GM12872 (cell line): ENCODE data around the gene CD84.

Experiments used
- TF ChIP-seq, protein P1 (sequence below): IDR thresholded peaks from 3 replicates; pipeline ENCODE4 v1.5.1; 2011; ENCODE audit warnings: low read depth, mild to moderate bottlenecking, low read length, moderate library complexity; ENCODE audit not compliant: insufficient read depth

CD84 gene

DNA sequence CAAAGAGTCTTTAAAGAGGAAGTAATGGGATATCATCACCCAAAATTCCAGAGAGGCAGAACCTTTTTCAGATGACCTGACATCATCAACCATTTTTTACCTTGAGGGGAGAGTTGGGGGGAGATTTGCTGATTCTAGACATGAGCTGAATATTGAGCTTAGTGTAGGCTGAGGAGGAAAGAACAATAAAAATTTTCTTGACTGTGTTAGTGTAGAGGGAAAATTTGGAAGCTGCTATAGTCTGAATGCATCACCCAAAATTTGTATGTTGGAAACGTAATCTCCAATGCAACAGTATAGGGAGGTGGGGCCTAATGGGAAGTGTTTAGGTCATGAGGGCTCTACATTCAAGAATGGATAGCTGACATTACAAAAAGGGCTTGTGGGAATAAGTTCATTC, 17.8 kb upstream of the CD84 start:
- TF ChIP-seq, protein P1, sequence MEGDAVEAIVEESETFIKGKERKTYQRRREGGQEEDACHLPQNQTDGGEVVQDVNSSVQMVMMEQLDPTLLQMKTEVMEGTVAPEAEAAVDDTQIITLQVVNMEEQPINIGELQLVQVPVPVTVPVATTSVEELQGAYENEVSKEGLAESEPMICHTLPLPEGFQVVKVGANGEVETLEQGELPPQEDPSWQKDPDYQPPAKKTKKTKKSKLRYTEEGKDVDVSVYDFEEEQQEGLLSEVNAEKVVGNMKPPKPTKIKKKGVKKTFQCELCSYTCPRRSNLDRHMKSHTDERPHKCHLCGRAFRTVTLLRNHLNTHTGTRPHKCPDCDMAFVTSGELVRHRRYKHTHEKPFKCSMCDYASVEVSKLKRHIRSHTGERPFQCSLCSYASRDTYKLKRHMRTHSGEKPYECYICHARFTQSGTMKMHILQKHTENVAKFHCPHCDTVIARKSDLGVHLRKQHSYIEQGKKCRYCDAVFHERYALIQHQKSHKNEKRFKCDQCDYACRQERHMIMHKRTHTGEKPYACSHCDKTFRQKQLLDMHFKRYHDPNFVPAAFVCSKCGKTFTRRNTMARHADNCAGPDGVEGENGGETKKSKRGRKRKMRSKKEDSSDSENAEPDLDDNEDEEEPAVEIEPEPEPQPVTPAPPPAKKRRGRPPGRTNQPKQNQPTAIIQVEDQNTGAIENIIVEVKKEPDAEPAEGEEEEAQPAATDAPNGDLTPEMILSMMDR: no peak

DNA sequence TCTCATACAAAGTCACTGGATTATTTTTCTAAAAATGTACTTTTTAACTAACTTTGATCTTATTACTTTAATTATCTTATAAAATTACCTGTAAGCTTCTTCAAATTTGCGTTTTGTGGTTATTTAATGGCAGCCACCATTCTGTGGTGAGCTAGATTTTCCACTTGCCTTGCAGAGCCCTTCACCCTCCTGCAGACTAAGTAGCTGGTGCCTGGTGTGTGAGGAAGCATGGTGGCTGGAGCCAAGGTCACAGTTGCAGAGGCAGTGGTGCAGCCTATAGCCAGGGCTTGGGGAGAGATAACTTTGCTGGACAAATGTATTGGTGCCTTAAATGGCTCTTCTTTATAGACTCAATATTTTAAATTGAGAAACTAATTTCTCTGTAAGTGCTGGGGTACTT, 11.2 kb upstream of the CD84 start:
- TF ChIP-seq, protein P1: no peak

DNA sequence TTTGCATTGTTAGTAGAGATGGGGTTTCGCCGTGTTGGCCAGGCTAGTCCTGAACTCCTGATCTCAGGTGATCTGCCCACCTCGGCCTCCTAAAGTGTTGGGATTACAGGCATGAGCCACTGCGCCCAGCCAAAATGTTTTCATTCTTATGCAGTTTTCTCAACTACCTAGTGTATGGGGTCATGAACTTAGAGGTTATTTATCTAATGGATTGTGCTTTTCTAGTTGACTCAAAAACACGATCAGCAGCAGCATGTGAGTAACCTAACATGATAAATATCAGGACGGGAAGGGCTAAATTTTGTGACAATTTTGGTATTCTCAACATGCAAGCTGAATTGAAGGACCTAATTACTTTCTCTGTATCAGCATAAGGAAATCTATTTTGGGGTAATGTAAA, 9.2 kb upstream of the CD84 start:
- TF ChIP-seq, protein P1: no peak

DNA sequence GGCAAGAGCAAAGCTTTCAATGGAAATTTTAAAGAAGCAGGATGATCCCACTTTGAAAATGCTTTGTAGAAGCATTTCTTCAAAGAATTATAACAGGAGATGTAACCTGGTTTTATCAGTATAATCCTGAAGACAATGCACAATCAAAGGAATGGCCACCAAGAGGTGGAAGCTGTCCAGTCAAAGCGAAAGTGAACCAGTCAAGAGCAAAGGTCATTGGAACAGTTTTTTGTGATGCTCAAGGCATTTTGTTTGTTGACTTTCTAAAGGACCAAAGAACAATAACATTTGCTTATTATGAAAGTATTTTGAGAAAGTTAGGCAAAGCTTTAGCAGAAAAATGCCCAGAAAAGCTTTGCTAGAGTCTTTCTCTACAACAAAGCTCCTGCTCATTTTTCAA, 5.5 kb upstream of the CD84 start:
- TF ChIP-seq, protein P1: no peak

DNA sequence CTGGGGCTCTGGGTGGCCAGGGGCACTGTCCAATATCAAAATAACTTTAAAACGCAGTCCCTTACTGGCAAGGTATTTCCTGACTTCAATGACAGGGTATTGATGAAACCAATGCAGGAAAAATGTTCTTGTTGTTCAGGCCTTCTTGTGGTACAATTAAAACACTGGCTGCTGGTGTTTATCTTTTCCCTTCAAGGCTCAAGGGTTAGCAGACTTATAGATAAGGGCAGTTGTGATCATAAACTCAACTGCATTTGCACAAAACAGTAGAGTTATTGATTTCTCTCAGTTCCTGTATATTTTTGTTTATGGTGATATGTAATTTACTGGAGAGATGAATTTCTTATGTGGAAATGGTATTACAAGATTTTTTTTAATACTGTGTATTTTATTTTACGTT, 2.7 kb upstream of the CD84 start:
- TF ChIP-seq, protein P1: no peak

DNA sequence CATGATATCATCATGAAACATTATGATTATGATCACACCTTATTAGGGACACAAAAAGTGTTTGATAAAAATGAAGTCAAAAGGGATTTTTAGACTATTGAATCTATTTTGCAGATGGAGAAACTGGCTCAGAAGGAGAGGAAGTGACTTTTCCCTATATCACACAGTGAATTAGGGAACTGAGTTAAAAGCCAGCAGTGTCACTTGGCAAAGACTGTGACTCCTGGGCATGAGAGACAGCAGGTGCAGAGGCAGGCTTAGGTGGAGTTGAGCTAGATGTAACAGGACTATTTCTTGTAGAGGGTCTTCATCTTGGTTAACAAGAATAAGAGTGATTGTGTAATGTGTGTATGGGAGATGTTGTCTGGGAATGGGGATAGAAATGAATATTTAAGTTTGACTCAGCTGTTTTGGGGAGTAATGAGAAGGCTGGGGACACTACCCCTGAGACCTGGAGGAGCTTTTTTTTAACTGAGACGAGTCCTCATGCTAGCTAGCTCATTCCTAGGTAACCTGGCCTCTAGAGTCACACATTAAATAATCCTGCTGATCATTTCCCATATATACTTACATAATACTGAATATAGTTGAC, 1.0 kb upstream of the CD84 start:
- TF ChIP-seq, protein P1: no peak

DNA sequence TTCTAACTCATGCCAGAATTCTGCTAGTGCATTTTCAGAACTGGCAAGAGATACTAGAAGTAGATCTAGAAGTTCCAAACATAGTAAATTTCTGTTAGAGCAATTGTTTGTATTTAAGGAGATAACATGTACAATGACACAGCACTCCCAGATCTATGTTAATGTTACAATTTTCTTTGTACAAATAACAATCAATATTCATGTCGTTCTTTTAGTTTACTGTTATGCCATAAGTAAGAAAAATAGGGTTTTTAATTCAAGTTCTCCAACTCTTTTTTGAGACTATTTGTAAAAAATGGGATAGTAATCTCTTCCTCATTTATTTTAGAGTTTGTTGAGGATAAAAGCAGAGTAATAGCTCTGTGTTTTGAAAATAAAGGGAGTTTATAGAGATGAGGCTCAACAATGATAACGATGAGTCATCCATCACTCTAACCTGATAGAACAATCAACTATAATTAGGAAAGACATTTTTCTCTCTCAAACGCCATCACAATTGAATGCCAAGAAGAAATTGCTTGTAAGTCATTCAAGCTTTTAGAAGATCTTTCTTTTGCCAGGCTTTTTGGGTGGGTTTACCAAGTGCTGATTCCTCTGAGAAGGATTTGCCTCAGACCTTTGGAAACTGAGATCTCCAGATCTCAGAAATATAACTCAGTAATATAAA, 638 bp downstream of the CD84 start:
- TF ChIP-seq, protein P1: no peak
